Measurements from ENCODE around the gene SDK1. TPM values are rescaled to one million over a fixed set of nuclear protein-coding genes. Genes with fewer than 3 reads are reported as not detected.

SDK1 gene
- total RNA-seq, 2 donors from 2014 or later, result 3.1 to 3.6 TPM

DNA sequence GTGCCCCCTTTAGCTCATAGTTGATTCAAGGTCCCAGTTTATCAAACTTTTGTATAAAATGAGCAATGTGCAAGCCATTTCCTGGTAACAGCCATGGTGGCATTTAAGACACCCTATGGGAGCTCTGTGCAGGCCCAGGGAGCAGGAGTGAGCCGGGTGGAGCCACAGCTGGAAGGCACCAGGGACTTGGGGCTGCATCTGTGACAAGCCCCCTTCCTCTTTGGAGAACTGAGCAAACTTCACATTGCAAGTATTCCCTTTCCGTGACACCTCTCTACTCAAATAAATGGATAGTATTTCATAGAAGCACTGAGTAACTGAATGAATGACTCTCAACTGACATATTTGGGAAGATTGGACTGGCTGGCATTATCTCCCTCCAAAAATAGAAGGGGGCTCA lies 822.3 kb downstream of the SDK1 start:
- Histone ChIP-seq H3K27ac (no peak overlapping the region), H3K4me1 (no peaks in the 10 kb centered on the region), H3K27me3 (no peaks in the 10 kb centered on the region), H3K9me3 (peaks cover 4 to 16% of the 10 kb centered on the region in 2 donors), H3K36me3 (no peaks in the 10 kb centered on the region), H3K4me3 (no peak overlapping the region)
- TF ChIP-seq, protein P1, sequence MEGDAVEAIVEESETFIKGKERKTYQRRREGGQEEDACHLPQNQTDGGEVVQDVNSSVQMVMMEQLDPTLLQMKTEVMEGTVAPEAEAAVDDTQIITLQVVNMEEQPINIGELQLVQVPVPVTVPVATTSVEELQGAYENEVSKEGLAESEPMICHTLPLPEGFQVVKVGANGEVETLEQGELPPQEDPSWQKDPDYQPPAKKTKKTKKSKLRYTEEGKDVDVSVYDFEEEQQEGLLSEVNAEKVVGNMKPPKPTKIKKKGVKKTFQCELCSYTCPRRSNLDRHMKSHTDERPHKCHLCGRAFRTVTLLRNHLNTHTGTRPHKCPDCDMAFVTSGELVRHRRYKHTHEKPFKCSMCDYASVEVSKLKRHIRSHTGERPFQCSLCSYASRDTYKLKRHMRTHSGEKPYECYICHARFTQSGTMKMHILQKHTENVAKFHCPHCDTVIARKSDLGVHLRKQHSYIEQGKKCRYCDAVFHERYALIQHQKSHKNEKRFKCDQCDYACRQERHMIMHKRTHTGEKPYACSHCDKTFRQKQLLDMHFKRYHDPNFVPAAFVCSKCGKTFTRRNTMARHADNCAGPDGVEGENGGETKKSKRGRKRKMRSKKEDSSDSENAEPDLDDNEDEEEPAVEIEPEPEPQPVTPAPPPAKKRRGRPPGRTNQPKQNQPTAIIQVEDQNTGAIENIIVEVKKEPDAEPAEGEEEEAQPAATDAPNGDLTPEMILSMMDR (IDR thresholded peaks at IDR 0.05), result no peak
- DNase-seq (ENCODE audit: low spot score), result no peak

DNA sequence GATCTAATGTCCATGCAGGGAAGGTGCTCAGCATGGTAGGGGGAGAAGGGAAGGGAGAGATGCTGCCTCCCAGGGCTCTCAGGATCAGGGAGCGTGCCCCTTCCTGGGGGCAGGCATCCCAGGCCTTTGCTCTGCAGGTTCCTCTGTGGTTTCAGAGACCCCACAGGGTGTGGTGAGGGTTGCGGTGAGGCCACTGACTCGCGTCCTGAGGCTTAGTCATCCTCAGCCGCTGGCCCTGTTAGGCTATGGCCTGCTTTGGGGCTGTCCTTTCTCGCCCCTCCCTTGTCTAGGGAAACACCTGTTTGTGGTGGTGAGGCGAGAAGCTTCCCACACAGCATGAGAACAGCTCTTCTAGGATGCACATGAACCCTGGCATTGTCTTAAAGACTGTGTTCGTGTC lies 822.8 kb downstream of the SDK1 start:
- H3K4me1 ChIP-seq, result no peaks in the 10 kb centered on the region
- DNase-seq (ENCODE audit: low spot score), result no peak
- TF ChIP-seq, protein P1 (IDR thresholded peaks at IDR 0.05), result no peak
- no peak overlapping the region for H3K4me3 ChIP-seq
- no peaks in the 10 kb centered on the region for H3K27me3 ChIP-seq
- H3K9me3 ChIP-seq, result peaks cover 4 to 16% of the 10 kb centered on the region in 2 donors
- H3K27ac ChIP-seq, result no peak overlapping the region
- no peaks in the 10 kb centered on the region for H3K36me3 ChIP-seq

DNA sequence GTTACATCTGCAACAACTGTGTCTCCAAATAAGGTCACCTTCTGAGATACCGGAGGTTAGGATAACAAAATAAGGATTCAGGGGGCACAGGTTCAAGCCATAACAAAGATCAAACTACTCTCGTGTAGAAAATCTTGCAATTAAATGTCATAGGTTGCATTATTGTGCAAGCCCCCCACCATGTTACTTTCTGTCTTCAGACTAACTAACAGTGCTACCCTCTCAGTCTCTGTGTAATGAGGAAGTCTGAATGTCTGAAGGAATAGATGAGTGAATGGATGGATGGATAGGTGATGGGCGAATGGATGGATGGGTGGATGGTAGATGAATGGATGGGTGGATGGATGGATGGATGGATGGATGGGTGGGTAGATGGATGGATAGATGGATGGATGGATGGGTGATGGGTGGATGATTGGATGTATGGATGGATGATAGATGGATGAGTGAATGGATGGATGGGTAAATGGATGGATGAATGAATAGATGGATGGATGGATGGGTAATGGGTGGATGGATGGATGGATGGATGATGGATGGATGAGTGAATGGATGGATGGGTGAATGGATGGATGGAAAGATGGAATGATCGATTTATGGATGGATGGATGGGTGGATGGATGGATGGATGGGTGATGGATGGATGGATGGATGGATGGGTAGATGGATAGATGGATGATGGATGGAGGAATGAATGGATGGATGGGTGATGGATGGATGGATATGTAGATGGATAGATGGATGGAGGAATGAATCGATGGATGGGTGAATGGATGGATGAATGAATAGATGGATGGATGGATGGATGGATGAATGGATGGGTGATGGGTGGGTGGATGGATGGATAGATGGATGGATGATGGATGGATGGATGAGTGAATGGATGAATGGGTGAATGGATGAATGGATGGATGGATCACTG lies 823.8 kb downstream of the SDK1 start:
- Histone ChIP-seq H3K9me3 (peaks cover 4 to 8% of the 10 kb centered on the region in 2 donors), H3K27ac (no peak overlapping the region), H3K4me3 (no peak overlapping the region), H3K27me3 (no peaks in the 10 kb centered on the region), H3K4me1 (no peaks in the 10 kb centered on the region), H3K36me3 (no peaks in the 10 kb centered on the region)
- TF ChIP-seq, protein P1 (IDR thresholded peaks at IDR 0.05), result no peak
- no peak for DNase-seq (ENCODE audit: low spot score)

DNA sequence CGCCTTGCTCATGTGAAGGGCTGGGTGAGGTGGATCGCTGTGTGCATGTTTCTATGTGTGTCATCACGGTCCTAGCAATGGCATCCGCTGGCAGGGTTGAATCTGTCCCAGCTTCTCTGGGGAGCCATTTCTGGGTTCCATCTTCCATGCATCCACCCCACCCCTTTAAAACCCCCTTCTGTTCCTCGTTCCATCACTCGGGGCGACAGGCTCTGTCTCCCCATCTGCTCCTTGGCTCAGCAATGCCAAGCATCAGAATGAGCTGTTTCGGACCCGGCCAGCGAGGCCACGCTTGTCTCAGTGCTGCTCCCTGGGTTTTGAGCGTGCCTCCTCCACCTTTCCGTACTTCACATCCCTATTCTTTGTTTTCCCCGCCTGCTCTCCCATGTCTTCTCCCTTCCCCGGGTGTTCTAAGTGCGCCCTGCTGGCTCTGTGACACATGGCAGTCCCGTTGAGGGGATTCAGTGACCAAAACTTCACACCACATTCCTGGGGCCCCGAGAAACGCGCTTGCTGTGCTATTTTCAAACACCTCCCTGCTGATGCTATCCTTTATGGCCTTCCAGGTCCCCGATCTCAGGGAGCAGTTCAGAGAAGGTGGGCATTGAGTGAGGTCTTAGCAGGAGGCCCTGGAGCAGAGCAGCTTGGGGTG lies 827.0 kb downstream of the SDK1 start:
- TF ChIP-seq, protein P1 (IDR thresholded peaks at IDR 0.05), result no peak
- Histone ChIP-seq H3K4me1 (no peaks in the 10 kb centered on the region), H3K4me3 (no peak overlapping the region), H3K27me3 (no peaks in the 10 kb centered on the region), H3K36me3 (no peaks in the 10 kb centered on the region), H3K9me3 (no peaks in the 10 kb centered on the region), H3K27ac (no peak overlapping the region)
- DNase-seq (ENCODE audit: low spot score), result no peak

DNA sequence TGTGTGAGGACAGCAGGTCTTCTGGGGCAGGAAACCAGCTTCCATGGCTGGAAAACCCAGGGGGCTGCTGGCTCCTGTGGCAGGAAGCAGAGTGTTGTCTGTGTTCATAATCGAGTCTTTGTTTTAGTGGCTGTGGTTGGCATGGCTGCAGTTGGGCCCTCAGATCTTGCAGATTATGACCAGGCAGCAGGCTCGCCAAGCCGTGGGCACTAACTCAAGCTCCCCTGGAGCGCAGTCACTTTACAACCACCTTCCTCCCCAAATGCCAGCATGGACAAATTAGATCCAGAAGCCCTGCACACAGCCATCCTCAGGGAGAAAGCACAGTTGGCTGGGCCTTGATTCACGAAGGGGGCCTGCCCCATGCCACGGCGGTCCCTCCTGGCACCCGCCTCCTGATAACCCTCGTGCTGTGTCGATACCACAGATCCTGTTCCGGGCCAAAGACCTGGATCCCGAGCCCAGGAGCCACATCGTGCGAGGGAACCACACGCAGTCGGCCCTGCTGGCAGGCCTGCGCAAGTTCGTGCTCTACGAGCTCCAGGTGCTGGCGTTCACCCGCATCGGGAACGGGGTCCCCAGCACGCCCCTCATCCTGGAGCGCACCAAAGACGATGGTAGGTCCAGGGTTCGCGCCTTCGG lies 828.5 kb downstream of the SDK1 start:
- H3K27me3 ChIP-seq, result no peaks in the 10 kb centered on the region
- DNase-seq (ENCODE audit: low spot score), result no peak
- H3K4me3 ChIP-seq, result no peak overlapping the region
- H3K36me3 ChIP-seq, result no peaks in the 10 kb centered on the region
- H3K4me1 ChIP-seq, result no peaks in the 10 kb centered on the region
- H3K27ac ChIP-seq, result no peak overlapping the region
- TF ChIP-seq, protein P1 (IDR thresholded peaks at IDR 0.05), result no peak
- H3K9me3 ChIP-seq, result no peaks in the 10 kb centered on the region

Data from right atrium auricular region (tissue), 2 donors.